ENCODE data around the gene GRIK1.

DNA sequence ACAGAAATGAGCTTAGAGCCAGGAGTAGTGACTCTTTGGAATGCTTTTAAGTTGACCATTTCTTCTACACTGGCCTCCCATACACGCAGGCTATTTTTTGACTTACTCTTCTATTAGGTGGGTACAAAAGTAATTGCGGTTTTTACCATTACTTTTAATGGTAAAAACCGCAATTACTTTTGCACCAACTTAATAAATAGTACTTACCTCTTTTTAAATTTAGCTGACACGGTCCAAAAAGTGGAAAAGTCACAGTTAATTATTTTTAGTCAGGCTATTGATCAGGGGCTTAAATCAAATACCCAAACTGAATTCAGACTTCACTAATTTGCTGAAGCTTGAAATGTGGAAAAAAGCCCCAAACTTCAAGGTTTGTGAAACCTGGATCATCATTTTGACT lies 138.7 kb downstream of the GRIK1 start:
- no peak for TF ChIP-seq EZH2 (IDR thresholded peaks at IDR 0.05; ENCODE audit: insufficient read depth, poor library complexity, severe bottlenecking)
- no peak for TF ChIP-seq EZH2phosphoT487 (IDR thresholded peaks at IDR 0.05; ENCODE audit: insufficient read depth, low read depth)
